ENCODE results near the gene IFIT1B. TPM values are rescaled to one million over a fixed set of nuclear protein-coding genes. Genes with fewer than 3 reads are reported as not detected.

Gene IFIT1B
- total RNA-seq, 3 donors from 2014 or later: not detected

DNA sequence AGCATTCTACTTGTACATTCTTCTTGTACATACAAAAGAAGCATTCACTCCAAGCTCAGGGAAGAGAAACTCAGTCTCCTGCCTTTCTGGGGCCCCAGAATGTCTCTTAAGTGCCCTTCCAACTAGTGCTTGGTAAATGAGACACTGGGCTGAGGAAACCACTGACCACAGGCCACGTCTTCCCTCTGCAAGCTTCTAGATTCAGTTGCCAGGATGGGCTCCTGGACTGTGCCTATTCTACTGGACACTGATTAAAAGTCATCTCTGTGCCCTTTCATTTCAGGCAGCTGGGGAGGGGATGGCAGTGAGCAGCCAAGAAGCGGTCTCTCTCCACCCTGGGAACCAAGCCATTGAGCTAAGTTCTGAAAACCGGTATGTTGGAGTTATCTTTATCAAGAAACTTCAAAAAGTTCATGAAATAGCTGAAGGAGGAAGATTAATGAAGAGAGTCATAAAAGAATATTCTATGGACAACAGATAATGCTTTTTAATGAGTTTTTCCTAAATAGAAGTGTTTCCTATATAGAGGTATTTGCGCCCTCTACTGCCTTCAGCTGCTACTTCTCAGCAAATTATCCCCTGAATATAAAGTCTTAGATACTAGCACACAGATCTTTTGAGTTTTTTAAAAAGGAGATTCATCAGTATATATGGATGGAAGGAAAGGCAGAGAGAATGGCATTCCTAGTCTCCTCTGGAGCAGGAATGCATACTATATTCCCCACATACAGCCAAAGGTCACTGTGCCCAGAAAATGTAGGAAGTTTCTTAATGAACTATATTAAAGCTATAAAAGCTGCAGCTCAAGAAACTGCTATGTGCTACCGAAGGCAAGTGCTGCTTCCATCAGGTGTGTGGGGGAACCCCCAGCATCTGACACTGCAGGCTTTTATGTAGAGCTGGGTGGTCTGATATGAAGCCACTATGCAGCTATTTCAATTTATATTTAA is 8.4 kb upstream of the IFIT1B start:
- no peak for ATAC-seq
- intact Hi-C loops (cut with DNase I, micrococcal nuclease): no loop called here
- Histone ChIP-seq H3K4me1 (ENCODE audit: low read depth) (peaks cover 19% of the 10 kb centered on the region), H3K4me3 (no peak overlapping the region), H3K36me3 (ENCODE audit: low read depth) (no peaks in the 10 kb centered on the region), H3K9me3 (no peaks in the 10 kb centered on the region)
- TF ChIP-seq, protein P1, sequence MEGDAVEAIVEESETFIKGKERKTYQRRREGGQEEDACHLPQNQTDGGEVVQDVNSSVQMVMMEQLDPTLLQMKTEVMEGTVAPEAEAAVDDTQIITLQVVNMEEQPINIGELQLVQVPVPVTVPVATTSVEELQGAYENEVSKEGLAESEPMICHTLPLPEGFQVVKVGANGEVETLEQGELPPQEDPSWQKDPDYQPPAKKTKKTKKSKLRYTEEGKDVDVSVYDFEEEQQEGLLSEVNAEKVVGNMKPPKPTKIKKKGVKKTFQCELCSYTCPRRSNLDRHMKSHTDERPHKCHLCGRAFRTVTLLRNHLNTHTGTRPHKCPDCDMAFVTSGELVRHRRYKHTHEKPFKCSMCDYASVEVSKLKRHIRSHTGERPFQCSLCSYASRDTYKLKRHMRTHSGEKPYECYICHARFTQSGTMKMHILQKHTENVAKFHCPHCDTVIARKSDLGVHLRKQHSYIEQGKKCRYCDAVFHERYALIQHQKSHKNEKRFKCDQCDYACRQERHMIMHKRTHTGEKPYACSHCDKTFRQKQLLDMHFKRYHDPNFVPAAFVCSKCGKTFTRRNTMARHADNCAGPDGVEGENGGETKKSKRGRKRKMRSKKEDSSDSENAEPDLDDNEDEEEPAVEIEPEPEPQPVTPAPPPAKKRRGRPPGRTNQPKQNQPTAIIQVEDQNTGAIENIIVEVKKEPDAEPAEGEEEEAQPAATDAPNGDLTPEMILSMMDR (IDR thresholded peaks at IDR 0.05): peak; percentile 15
- DNase-seq: peak in 1 of 3 donors; percentile 70

GRCh38 chr10:89371079-89371478 is 6.8 kb upstream of the IFIT1B start:
- Histone ChIP-seq H3K9me3 (no peaks in the 10 kb centered on the region), H3K36me3 (ENCODE audit: low read depth) (no peaks in the 10 kb centered on the region), H3K4me1 (ENCODE audit: low read depth) (peaks cover 27% of the 10 kb centered on the region), H3K4me3 (no peak overlapping the region)
- intact Hi-C loops (cut with DNase I, micrococcal nuclease): no loop called here
- ATAC-seq (no peak), DNase-seq (no peak)
- TF ChIP-seq, protein P1 (IDR thresholded peaks at IDR 0.05): no peak

- no peak for DNase-seq
- H3K36me3 ChIP-seq (ENCODE audit: low read depth): no peaks in the 10 kb centered on the region
- H3K4me3 ChIP-seq: no peak overlapping the region
- H3K4me1 ChIP-seq (ENCODE audit: low read depth): peaks cover 27% of the 10 kb centered on the region
- no peaks in the 10 kb centered on the region for H3K9me3 ChIP-seq
- TF ChIP-seq, protein P1 (IDR thresholded peaks at IDR 0.05): no peak
- ATAC-seq: no peak
- intact Hi-C loops (cut with DNase I, micrococcal nuclease): no loop called here
Measured at GRCh38 chr10:89371987-89372386, 5.9 kb upstream of the IFIT1B start.

- intact Hi-C loops (cut with DNase I, micrococcal nuclease): no loop called here
- no peak overlapping the region for H3K4me3 ChIP-seq
- TF ChIP-seq, protein P1 (IDR thresholded peaks at IDR 0.05): no peak
Measured at GRCh38 chr10:89373916-89374711, 3.7 kb upstream of the IFIT1B start.

DNA sequence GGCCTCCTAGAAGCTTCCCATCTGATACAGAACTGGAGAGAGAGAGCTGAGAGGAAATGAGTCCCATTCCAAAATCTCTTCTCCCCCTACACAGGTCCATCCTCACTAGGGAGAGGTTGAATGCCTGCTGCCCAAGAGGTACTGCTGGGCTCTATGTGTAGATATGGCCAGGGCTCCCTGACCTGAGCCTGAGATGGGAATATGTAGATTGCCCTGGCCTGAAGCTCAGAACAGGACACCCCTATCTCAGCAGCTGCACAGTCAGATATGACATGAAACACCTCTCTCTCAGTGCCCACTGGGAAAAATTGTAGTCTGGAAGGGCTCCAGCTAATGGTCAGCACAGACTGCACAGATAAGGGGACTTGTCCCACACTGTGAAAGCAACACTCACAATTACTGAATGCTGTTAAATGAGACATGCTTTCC is 3.1 kb upstream of the IFIT1B start:
- intact Hi-C loops (cut with DNase I, micrococcal nuclease): no loop called here
- peak; percentile 5 for ATAC-seq
- Histone ChIP-seq H3K36me3 (ENCODE audit: low read depth) (no peaks in the 10 kb centered on the region), H3K4me3 (no peak overlapping the region), H3K9me3 (no peaks in the 10 kb centered on the region), H3K4me1 (ENCODE audit: low read depth) (peaks cover 20% of the 10 kb centered on the region)
- TF ChIP-seq, protein P1 (IDR thresholded peaks at IDR 0.05): no peak
- no peak for DNase-seq

More at GRCh38 chr10:89373916-89374711, 3.7 kb upstream of the IFIT1B start:
- peaks cover 21% of the 10 kb centered on the region for H3K4me1 ChIP-seq (ENCODE audit: low read depth)
- ATAC-seq (peak; percentile 97), DNase-seq (peak in 2 of 3 donors; percentile 53 to 82)
- H3K9me3 ChIP-seq: no peaks in the 10 kb centered on the region
- H3K36me3 ChIP-seq (ENCODE audit: low read depth): no peaks in the 10 kb centered on the region

Measured in mucosa of descending colon (tissue), 3 donors.